D721Med (cell line): ENCODE data around the gene RNFT2.

ENCODE experiments used
- DNase-seq: peaks from one replicate; pipeline ENCODE4 v3.0.0; 2011; ENCODE audit warnings: low spot score; ENCODE audit not compliant: insufficient read length
- FAIRE-seq: peaks from 2 replicates; lab custom pipeline; 2011; peaks lifted over from hg19 to GRCh38; lab: Jason Lieb, UNC
- TF ChIP-seq, protein P1 (sequence below): IDR thresholded peaks from 2 replicates; pipeline ENCODE4 v1.5.1; 2012; ENCODE audit warnings: mild to moderate bottlenecking, control low read depth; ENCODE audit not compliant: insufficient read depth; ENCODE audit errors: missing control alignments

Gene RNFT2, protein sequence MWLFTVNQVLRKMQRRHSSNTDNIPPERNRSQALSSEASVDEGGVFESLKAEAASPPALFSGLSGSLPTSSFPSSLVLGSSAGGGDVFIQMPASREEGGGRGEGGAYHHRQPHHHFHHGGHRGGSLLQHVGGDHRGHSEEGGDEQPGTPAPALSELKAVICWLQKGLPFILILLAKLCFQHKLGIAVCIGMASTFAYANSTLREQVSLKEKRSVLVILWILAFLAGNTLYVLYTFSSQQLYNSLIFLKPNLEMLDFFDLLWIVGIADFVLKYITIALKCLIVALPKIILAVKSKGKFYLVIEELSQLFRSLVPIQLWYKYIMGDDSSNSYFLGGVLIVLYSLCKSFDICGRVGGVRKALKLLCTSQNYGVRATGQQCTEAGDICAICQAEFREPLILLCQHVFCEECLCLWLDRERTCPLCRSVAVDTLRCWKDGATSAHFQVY

DNA sequence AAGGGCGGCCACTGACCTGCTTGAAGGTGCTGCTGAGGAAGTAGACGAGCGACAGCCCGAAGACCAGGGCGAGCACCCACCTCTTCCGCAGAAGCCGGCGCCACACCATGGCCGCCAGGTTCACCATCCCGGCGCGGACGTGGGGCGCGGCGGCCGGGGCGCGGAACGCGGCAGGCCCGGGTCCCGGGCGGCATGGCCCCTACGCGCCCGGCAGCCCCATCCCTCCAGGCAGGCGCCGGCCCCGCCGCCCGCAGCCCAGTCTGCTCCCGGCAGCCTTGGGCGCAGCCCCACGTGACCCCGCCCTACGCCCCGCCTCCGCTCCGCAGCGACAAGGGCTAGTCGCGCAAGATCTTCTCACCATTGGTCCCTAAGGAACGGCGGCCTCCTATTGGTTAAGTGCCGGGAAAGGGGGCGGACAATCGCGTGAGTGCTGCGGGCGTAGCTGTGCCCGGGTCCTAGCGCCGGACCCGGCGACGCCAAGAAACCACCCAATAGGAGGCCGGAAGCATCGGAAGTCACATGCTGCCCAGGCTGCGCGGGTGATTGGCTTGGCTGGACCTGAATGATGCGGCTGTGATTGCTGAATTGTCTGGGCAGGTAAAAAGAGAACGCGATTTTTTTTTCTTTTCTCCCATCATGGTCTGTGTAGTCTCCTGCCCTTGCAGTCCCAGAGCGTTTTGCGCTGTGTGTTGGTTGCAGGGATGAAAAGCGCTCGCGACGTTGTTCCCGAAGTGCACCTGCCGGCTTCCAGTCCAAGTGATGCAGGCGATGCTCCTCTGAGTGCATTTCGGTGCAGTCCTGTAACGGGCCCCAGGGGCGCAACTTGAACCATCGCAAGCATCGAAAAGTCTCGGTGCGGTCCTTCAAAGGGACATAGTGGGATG lies at the start of gene RNFT2, which contains the start of gene SPRING1:
Gene RNFT2, plus strand, starts transcription at position 542 of the 884 bp plus-strand sequence. CDS start 2,183 bp downstream, outside the sequence.
Gene SPRING1, minus strand, starts transcription at position 296 of the 884 bp plus-strand sequence. Its CDS starts 169 bp downstream, at position 127.
- TF ChIP-seq, protein P1, sequence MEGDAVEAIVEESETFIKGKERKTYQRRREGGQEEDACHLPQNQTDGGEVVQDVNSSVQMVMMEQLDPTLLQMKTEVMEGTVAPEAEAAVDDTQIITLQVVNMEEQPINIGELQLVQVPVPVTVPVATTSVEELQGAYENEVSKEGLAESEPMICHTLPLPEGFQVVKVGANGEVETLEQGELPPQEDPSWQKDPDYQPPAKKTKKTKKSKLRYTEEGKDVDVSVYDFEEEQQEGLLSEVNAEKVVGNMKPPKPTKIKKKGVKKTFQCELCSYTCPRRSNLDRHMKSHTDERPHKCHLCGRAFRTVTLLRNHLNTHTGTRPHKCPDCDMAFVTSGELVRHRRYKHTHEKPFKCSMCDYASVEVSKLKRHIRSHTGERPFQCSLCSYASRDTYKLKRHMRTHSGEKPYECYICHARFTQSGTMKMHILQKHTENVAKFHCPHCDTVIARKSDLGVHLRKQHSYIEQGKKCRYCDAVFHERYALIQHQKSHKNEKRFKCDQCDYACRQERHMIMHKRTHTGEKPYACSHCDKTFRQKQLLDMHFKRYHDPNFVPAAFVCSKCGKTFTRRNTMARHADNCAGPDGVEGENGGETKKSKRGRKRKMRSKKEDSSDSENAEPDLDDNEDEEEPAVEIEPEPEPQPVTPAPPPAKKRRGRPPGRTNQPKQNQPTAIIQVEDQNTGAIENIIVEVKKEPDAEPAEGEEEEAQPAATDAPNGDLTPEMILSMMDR: no peak
- DNase-seq: peak; percentile 98
- no peak for FAIRE-seq

DNA sequence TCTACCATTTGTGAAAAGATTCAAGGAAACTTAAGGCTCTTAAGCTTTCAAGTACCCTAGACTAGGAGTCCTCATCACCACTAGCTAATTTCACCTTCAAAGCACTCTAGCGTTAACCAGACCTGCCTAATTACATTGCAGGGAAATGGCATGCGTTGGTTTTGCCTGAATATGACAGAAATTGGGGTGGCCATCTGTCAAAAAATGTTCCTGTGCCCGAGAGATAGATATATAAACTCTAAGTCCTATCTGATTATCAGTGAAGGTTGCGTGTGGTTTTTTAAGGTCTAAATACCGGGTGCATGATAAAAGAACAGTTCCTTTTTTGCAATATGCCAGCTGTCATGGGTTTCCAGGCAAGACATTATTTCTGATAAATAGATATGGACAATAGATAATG lies 48.6 kb upstream of the RNFT2 start:
- TF ChIP-seq, protein P1: no peak
- DNase-seq (no peak), FAIRE-seq (no peak)

DNA sequence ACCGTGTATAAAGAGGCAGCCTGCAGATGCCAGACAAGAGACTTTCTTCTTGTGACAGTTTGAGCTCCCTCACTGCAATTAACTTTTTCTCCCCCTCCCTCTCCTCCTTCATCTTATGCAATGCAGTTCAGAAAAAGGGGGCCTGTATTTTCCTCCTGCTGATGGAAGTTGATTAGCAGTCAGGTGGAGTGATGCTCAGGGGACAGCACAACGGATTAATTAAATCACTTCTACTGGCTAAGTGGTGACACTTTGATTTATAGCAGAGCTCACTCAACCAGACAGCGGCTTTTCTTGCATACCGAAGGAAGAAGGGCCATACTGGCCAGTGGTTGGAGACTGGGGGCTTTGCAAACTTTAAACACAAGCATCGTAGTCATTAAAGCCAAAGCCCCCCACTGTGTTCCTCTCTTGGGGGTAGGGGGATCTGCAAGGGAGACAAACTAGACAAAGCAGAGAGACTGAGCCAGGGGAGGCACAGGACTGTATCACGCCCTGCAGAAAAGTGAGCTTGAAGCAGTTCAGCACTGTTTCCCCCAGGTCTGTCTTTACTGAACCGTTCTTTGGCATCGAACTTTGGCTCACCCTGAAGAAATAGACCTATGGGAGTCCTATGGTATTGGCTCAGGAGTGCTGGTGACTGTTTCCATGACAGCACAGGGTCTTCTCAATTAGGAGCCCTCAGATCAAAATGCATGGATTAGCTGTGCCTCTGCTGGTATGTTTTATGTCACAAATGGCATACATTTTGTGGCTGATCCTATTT lies 48.0 kb upstream of the RNFT2 start:
- FAIRE-seq (no peak), DNase-seq (no peak)
- TF ChIP-seq, protein P1: no peak

DNA sequence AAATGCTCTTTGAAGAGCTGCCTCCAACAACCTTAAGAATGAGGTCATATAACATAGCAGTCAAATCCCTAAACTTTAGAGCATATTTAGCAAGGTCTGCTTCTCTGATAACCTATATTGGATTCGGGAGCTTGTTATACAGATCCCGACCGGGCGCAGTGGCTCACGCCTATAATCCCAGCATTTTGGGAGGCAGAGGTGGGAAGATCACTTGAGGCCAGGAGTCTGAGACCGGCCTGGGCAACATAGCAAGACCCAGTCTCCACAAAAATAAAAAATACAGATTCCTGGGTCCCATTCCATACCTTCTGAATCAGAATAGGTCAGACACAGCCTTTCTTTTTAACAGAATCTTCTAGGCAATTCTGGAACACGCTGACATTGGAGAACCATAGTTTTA lies 46.9 kb upstream of the RNFT2 start:
- TF ChIP-seq, protein P1: no peak
- FAIRE-seq: no peak
- no peak for DNase-seq

DNA sequence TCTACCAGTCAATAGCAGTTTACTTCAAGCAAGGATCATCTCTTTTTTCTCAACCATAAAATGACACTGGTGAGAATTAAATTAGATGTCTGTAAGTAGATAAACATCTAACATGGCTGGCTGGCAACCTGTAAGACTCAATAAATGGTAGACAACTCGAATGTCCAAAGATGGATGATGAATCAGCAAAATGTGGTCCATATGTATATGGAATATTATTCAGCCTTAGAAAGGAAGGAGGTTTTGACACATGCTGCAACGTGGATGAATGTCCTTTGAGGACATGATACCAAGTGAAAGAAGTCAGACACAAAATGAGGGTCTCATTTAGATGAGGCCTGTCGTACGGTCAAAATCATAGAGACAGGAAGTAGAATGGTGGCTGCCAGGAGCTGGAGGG lies 46.5 kb upstream of the RNFT2 start:
- DNase-seq: no peak
- TF ChIP-seq, protein P1: no peak
- no peak for FAIRE-seq

DNA sequence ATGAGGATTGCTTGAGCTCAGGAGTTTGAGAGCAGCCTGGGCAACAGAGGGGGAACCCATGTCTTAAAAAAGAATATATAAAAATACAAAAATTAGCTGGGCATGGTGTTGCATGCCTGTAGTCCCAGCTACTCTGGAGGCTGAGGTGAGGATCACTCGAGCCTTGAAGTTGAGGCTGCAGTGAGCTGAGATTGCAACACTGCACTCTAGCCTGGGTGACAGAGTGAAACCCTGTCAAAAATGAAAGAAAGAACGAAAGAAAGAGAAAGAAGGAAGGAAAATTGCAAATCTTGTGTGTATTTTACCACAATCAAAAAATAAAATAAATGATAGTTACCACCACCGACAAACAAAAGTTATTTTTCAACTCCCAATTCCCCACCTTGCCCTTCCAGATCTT lies 45.5 kb upstream of the RNFT2 start:
- FAIRE-seq (no peak), DNase-seq (no peak)
- TF ChIP-seq, protein P1: no peak
